Ectodermal cell (in vitro differentiated cells): Measurements from ENCODE around the gene PRKCB. TPM values are rescaled to one million over a fixed set of nuclear protein-coding genes. Genes with fewer than 3 reads are reported as not detected.

Experiments
- H3K27ac ChIP-seq: 2 replicates; pipeline ENCODE4 v1.7.0; 2013; ENCODE audit warnings: mild to moderate bottlenecking, low read depth, low read length; ENCODE audit not compliant: insufficient read depth, poor library complexity, severe bottlenecking
- H3K27me3 ChIP-seq: 2 replicates; pipeline ENCODE4 v1.7.0; 2013; ENCODE audit warnings: mild to moderate bottlenecking, low read length; ENCODE audit not compliant: insufficient read depth, control insufficient read depth, poor library complexity, severe bottlenecking
- H3K36me3 ChIP-seq: one replicate; pipeline ENCODE4 v1.7.0; 2013; ENCODE audit warnings: low read length; ENCODE audit not compliant: control insufficient read depth, insufficient read depth
- H3K4me1 ChIP-seq: one replicate; pipeline ENCODE4 v1.7.0; 2013; ENCODE audit warnings: low read length; ENCODE audit not compliant: control insufficient read depth, insufficient read depth
- H3K4me3 ChIP-seq: 2 replicates; pipeline ENCODE4 v1.7.0; 2013; ENCODE audit warnings: low read depth, low read length, control low read depth; ENCODE audit not compliant: insufficient read depth
- H3K9me3 ChIP-seq: 2 replicates; pipeline ENCODE4 v1.7.0; 2013; ENCODE audit warnings: mild to moderate bottlenecking, low read length, moderate library complexity; ENCODE audit not compliant: control insufficient read depth
- WGBS, 2 experiments: methylation state at CpG; one replicate each; pipeline ENCODE4 v1.1.7; 2013; ENCODE audit warnings: missing lambda C conversion rate in 2 of 2; 5-methylcytosine and 5-hydroxymethylcytosine counted together
- polyA plus RNA-seq, 4 experiments: library from polyadenylated mRNA; stranded (reverse); fragments of 50-300 nt; gene quantifications; one replicate each; pipeline ENCODE4 v1.2.3, GENCODE V29; 2013

The PRKCB gene
- 14.9 TPM for polyA plus RNA-seq (2013, experiment 1 of 4)
- polyA plus RNA-seq (2013, experiment 2 of 4) = 14.6 TPM
- polyA plus RNA-seq (2013, experiment 3 of 4) = 12.3 TPM
- 12.1 TPM for polyA plus RNA-seq (2013, experiment 4 of 4)

- H3K9me3 ChIP-seq = no peaks in the 10 kb centered on the region
- H3K27me3 ChIP-seq = peaks cover 39% of the 10 kb centered on the region
- peak within 1 kb of the TSS; percentile 53 for H3K4me3 ChIP-seq
- H3K4me1 ChIP-seq = peaks cover 5% of the 10 kb centered on the region
- no peak within 1 kb of the TSS for H3K27ac ChIP-seq
- 0% methylated on average over 62 to 63 of the region's 63 CpGs for WGBS, 2 experiments
- H3K36me3 ChIP-seq = no peaks in the 10 kb centered on the region
Measured at GRCh38 chr16:23835390-23836077, at the start of gene PRKCB. TSS of gene PRKCB (plus strand) at chr16:23835983.

DNA sequence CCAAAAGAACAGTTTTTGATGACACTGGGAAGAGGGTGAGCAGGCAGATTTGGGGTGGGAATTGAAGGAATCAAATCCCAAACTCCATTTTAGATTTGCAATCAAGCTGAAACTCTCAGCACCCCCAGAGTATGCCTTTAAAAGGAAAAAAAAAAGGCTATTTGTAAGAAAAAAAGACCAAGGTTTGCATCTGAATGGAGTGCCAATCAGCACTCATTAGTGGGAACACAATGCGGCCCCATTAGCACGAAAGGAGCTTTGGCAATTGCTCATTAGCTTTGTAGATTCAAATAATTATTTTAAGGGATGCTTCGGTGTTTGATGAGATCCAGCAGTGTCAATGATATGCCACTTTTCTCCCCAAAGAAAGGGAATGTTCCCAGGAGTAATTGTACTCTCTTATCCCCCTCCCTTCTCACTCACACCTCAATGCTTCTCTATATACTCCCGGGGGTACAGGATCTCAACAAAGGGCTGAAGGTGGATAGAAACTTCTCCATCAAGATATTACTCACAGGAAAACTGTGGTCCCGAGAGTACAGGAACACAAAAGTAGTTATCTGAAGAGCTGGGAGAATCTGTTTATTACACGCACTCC lies 48.7 kb upstream of the PRKCB start:
- Histone ChIP-seq H3K4me3 (no peak overlapping the region), H3K27me3 (no peaks in the 10 kb centered on the region), H3K4me1 (no peaks in the 10 kb centered on the region), H3K27ac (no peak overlapping the region), H3K36me3 (no peaks in the 10 kb centered on the region), H3K9me3 (no peaks in the 10 kb centered on the region)
- WGBS, 2 experiments = 22% methylated on average over 6 of the region's 6 CpGs

- Histone ChIP-seq H3K4me1 (no peaks in the 10 kb centered on the region), H3K36me3 (no peaks in the 10 kb centered on the region), H3K9me3 (no peaks in the 10 kb centered on the region), H3K27ac (no peak overlapping the region), H3K4me3 (no peak overlapping the region), H3K27me3 (no peaks in the 10 kb centered on the region)
- 89 to 94% methylated on average over 3 of the region's 3 CpGs for WGBS, 2 experiments
Measured at GRCh38 chr16:23788685-23789084, 47.1 kb upstream of the PRKCB start.

DNA sequence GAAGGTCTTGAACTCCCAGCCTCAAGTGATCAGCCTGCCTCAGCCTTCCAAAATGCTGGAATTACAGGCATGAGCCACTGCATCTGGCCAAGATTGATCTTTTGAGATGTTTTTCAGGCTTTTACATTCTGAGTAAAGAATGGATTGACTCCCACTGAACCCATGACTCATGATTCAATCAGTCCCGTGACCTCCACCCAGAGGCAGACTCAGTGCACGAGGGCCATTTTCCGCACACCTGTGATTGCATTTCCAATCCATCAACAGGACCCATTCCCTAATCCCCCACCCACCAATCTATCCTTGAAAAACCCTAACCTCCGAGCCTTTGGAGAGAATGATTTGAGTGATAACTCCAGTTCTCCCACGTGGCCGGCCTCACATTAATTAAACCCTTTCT lies 40.4 kb upstream of the PRKCB start:
- no peaks in the 10 kb centered on the region for H3K9me3 ChIP-seq
- H3K27ac ChIP-seq = no peak overlapping the region
- no peak overlapping the region for H3K4me3 ChIP-seq
- no peaks in the 10 kb centered on the region for H3K36me3 ChIP-seq
- 93 to 99% methylated on average over 6 of the region's 6 CpGs for WGBS, 2 experiments
- H3K4me1 ChIP-seq = no peaks in the 10 kb centered on the region
- no peaks in the 10 kb centered on the region for H3K27me3 ChIP-seq

- no peaks in the 10 kb centered on the region for H3K4me1 ChIP-seq
- 90 to 91% methylated on average over 2 of the region's 2 CpGs for WGBS, 2 experiments
- no peaks in the 10 kb centered on the region for H3K9me3 ChIP-seq
- no peaks in the 10 kb centered on the region for H3K36me3 ChIP-seq
- no peaks in the 10 kb centered on the region for H3K27me3 ChIP-seq
- H3K4me3 ChIP-seq = no peak overlapping the region
- no peak overlapping the region for H3K27ac ChIP-seq
Measured at GRCh38 chr16:23796941-23797340, 38.8 kb upstream of the PRKCB start.

DNA sequence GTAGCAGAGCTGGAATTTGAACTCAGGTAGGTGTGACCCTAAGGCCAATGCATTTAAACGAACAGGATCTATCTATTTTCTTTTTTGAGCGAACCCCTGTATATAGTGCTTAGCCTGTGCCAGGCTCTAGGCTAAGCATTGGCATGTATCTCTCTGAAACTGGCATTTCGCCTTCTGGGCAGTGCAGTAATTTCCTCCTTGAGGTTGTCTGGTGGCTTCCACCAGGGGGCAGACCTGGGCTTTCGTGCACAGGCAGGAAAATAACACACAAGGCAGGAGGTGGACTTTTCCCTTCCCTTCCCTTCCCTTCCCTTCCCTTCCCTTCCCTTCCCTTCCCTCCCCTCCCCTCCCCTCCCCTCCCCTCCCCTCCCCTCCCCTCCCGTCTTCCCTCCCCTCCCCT lies 34.4 kb upstream of the PRKCB start:
- WGBS, 2 experiments = 27 to 36% methylated on average over 4 of the region's 5 CpGs
- Histone ChIP-seq H3K27me3 (no peaks in the 10 kb centered on the region), H3K4me1 (no peaks in the 10 kb centered on the region)

GRCh38 chr16:23802776-23803175 lies 33.0 kb upstream of the PRKCB start:
- no peak overlapping the region for H3K27ac ChIP-seq
- no peaks in the 10 kb centered on the region for H3K36me3 ChIP-seq
- no peak overlapping the region for H3K4me3 ChIP-seq
- no peaks in the 10 kb centered on the region for H3K4me1 ChIP-seq
- H3K27me3 ChIP-seq = no peaks in the 10 kb centered on the region
- no peaks in the 10 kb centered on the region for H3K9me3 ChIP-seq
- WGBS, 2 experiments = 88 to 94% methylated on average over 1 of the region's 2 CpGs

More for the DNA sequence above, 34.4 kb upstream of the PRKCB start:
- H3K27ac ChIP-seq = no peak overlapping the region
- no peak overlapping the region for H3K4me3 ChIP-seq
- H3K9me3 ChIP-seq = no peaks in the 10 kb centered on the region
- no peaks in the 10 kb centered on the region for H3K36me3 ChIP-seq

GRCh38 chr16:23803591-23804123 lies 32.1 kb upstream of the PRKCB start:
- Histone ChIP-seq H3K27ac (no peak overlapping the region), H3K9me3 (no peaks in the 10 kb centered on the region), H3K4me1 (no peaks in the 10 kb centered on the region), H3K36me3 (no peaks in the 10 kb centered on the region), H3K4me3 (no peak overlapping the region), H3K27me3 (no peaks in the 10 kb centered on the region)
- WGBS, 2 experiments = 32 to 34% methylated on average over 9 of the region's 9 CpGs

DNA sequence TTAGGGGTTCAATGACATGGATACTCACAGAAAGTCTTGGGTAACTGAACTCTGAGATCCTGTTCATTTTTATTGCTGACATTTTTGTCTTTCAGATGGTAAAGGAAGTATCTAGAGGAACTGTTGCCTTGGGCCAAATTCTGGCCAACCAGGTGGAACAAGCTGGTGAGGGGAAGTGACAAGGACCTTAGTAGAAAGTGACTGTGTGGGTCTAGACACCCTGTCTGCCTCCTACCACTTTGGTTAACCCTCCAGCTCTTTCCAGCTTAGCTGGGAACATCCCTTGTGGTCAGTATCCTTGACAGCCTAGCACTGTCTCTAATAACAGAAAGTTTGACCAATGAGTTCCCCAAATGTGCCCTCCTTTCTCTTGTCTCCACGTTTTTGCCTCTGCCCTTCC lies 28.8 kb upstream of the PRKCB start:
- H3K9me3 ChIP-seq = no peaks in the 10 kb centered on the region
- WGBS, 2 experiments = 82 to 83% methylated on average over 1 of the region's 1 CpG
- no peaks in the 10 kb centered on the region for H3K27me3 ChIP-seq
- no peaks in the 10 kb centered on the region for H3K36me3 ChIP-seq
- no peak overlapping the region for H3K27ac ChIP-seq
- H3K4me3 ChIP-seq = no peak overlapping the region
- H3K4me1 ChIP-seq = no peaks in the 10 kb centered on the region

- 95 to 97% methylated on average over 3 of the region's 4 CpGs for WGBS, 2 experiments
- H3K36me3 ChIP-seq = no peaks in the 10 kb centered on the region
- H3K27ac ChIP-seq = no peak overlapping the region
- H3K4me1 ChIP-seq = no peaks in the 10 kb centered on the region
- no peaks in the 10 kb centered on the region for H3K27me3 ChIP-seq
- H3K4me3 ChIP-seq = no peak overlapping the region
- no peaks in the 10 kb centered on the region for H3K9me3 ChIP-seq
Measured at GRCh38 chr16:23821467-23821866, 14.3 kb upstream of the PRKCB start.
